ENCODE measurements around the gene PFDN5.

PFDN5 gene

GRCh38 chr12:53265783-53266182 lies 29.6 kb upstream of the PFDN5 start:
- Histone ChIP-seq H3K4me3 (ENCODE audit: low read depth in 1 of 5, low read length in 5 of 5) (no peak overlapping the region), H3K27me3 (ENCODE audit: control insufficient read depth in 5 of 5, insufficient read depth in 4 of 5, low read length in 5 of 5) (peaks cover 0 to 2% (median 0%) of the 10 kb centered on the region in 5 donors), H3K9me3 (ENCODE audit: control insufficient read depth in 5 of 5, low read length in 5 of 5) (no peaks in the 10 kb centered on the region), H3K4me1 (ENCODE audit: control insufficient read depth in 5 of 5, insufficient read depth in 5 of 5, low read length in 5 of 5) (peaks cover 0 to 17% (median 11%) of the 10 kb centered on the region in 5 donors), H3K9ac (ENCODE audit: low read length in 5 of 5) (no peak overlapping the region), H3K36me3 (ENCODE audit: control insufficient read depth in 5 of 5, insufficient read depth in 5 of 5, low read length in 5 of 5) (no peaks in the 10 kb centered on the region), H3K27ac (ENCODE audit: low read depth, low read length) (no peak overlapping the region)

- Histone ChIP-seq H3K27me3 (ENCODE audit: control insufficient read depth in 5 of 5, insufficient read depth in 4 of 5, low read length in 5 of 5) (peaks cover 0 to 2% (median 0%) of the 10 kb centered on the region in 5 donors), H3K36me3 (ENCODE audit: control insufficient read depth in 5 of 5, insufficient read depth in 5 of 5, low read length in 5 of 5) (no peaks in the 10 kb centered on the region), H3K9me3 (ENCODE audit: control insufficient read depth in 5 of 5, low read length in 5 of 5) (no peaks in the 10 kb centered on the region), H3K27ac (ENCODE audit: low read depth, low read length) (peak overlapping the region; percentile 46), H3K4me1 (ENCODE audit: control insufficient read depth in 5 of 5, insufficient read depth in 5 of 5, low read length in 5 of 5) (peaks cover 0 to 17% (median 11%) of the 10 kb centered on the region in 5 donors), H3K9ac (ENCODE audit: low read length in 5 of 5) (peak overlapping the region in 4 of 5 donors; percentile 58 to 84 (median 80)), H3K4me3 (ENCODE audit: low read depth in 1 of 5, low read length in 5 of 5) (peak overlapping the region; percentile 78 to 87 (median 81))
Measured at GRCh38 chr12:53267306-53267998, 27.9 kb upstream of the PFDN5 start.

DNA sequence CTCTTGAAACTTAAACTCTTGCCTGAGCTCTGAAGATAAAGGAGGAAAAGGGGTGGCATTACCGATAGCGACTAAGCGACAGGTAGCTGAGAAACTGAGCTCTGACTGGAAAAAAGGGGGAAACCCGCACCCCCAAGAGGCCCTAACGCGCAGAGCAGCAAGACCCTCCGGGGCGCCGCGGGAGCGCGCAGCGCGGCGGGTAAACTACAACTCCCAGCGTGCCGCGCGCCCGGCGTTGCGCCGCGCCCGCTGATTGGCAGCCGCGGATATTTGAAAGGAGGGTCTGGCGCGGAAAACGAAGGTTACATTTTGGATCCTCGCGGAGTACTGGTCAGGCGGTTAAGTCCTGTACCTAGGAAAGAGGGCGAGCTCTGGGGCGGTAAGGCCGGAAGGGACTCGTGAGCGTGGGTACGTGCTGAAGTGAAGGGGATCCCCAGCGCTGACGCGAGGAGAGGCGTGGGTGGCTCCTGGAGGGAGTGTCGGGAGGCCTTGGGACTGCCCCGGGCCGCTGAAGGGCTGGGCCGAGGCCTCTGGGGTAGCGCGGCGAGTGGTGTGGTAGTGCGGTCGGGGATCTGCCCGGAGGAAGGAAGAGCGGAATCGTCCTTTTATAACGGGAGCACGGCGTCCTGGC lies 27.2 kb upstream of the PFDN5 start, which contains the start of gene ESPL1:
TSS of gene ESPL1 (plus strand) at position 301 of the 631 bp plus-strand sequence. CDS start 468 bp downstream, outside the sequence.
- H3K27ac ChIP-seq (ENCODE audit: low read depth, low read length), result peak within 1 kb of the TSS; percentile 46
- peaks cover 0 to 2% (median 0%) of the 10 kb centered on the region in 5 donors for H3K27me3 ChIP-seq (ENCODE audit: control insufficient read depth in 5 of 5, insufficient read depth in 4 of 5, low read length in 5 of 5)
- no peaks in the 10 kb centered on the region for H3K9me3 ChIP-seq (ENCODE audit: control insufficient read depth in 5 of 5, low read length in 5 of 5)
- peak within 1 kb of the TSS in 4 of 5 donors; percentile 58 to 84 (median 80) for H3K9ac ChIP-seq (ENCODE audit: low read length in 5 of 5)
- no peaks in the 10 kb centered on the region for H3K36me3 ChIP-seq (ENCODE audit: control insufficient read depth in 5 of 5, insufficient read depth in 5 of 5, low read length in 5 of 5)
- peak within 1 kb of the TSS; percentile 78 to 87 (median 81) for H3K4me3 ChIP-seq (ENCODE audit: low read depth in 1 of 5, low read length in 5 of 5)
- peaks cover 0 to 17% (median 11%) of the 10 kb centered on the region in 5 donors for H3K4me1 ChIP-seq (ENCODE audit: control insufficient read depth in 5 of 5, insufficient read depth in 5 of 5, low read length in 5 of 5)

- H3K27ac ChIP-seq (ENCODE audit: low read depth, low read length), result peak overlapping the region; percentile 46
- peaks cover 0 to 17% (median 11%) of the 10 kb centered on the region in 5 donors for H3K4me1 ChIP-seq (ENCODE audit: control insufficient read depth in 5 of 5, insufficient read depth in 5 of 5, low read length in 5 of 5)
- H3K9me3 ChIP-seq (ENCODE audit: control insufficient read depth in 5 of 5, low read length in 5 of 5), result no peaks in the 10 kb centered on the region
- H3K27me3 ChIP-seq (ENCODE audit: control insufficient read depth in 5 of 5, insufficient read depth in 4 of 5, low read length in 5 of 5), result peaks cover 0 to 2% (median 0%) of the 10 kb centered on the region in 5 donors
- no peaks in the 10 kb centered on the region for H3K36me3 ChIP-seq (ENCODE audit: control insufficient read depth in 5 of 5, insufficient read depth in 5 of 5, low read length in 5 of 5)
- H3K4me3 ChIP-seq (ENCODE audit: low read depth in 1 of 5, low read length in 5 of 5), result peak overlapping the region; percentile 64 to 87 (median 80)
- peak overlapping the region in 4 of 5 donors; percentile 58 to 84 (median 80) for H3K9ac ChIP-seq (ENCODE audit: low read length in 5 of 5)
Measured at GRCh38 chr12:53268630-53269562, 26.4 kb upstream of the PFDN5 start.

DNA sequence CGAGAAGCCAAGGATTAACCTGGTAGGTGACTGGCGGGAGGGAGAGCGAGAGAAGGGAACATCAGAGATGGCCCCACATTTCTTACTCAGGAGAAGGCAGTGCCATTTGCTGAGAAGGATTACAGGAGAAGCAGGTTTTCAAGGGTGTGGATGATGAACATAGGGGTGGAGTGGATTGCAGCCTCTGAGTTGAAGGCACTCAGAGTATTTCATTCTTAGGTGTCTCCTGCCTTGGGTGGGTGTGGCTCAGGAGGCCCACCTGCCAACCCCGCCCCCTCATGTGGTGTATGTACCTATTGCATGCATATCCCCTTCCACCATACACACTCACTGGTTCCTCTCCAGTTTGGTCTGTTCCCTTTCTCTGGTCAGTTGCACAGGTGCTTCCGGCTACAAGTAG lies 20.9 kb upstream of the PFDN5 start:
- H3K4me3 ChIP-seq (ENCODE audit: low read depth in 1 of 5, low read length in 5 of 5), result no peak overlapping the region
- peaks cover 0 to 2% (median 0%) of the 10 kb centered on the region in 5 donors for H3K4me1 ChIP-seq (ENCODE audit: control insufficient read depth in 5 of 5, insufficient read depth in 5 of 5, low read length in 5 of 5)
- no peak overlapping the region for H3K27ac ChIP-seq (ENCODE audit: low read depth, low read length)
- no peaks in the 10 kb centered on the region for H3K36me3 ChIP-seq (ENCODE audit: control insufficient read depth in 5 of 5, insufficient read depth in 5 of 5, low read length in 5 of 5)
- no peaks in the 10 kb centered on the region for H3K9me3 ChIP-seq (ENCODE audit: control insufficient read depth in 5 of 5, low read length in 5 of 5)
- no peak overlapping the region for H3K9ac ChIP-seq (ENCODE audit: low read length in 5 of 5)
- peaks cover 0 to 2% (median 0%) of the 10 kb centered on the region in 5 donors for H3K27me3 ChIP-seq (ENCODE audit: control insufficient read depth in 5 of 5, insufficient read depth in 4 of 5, low read length in 5 of 5)

DNA sequence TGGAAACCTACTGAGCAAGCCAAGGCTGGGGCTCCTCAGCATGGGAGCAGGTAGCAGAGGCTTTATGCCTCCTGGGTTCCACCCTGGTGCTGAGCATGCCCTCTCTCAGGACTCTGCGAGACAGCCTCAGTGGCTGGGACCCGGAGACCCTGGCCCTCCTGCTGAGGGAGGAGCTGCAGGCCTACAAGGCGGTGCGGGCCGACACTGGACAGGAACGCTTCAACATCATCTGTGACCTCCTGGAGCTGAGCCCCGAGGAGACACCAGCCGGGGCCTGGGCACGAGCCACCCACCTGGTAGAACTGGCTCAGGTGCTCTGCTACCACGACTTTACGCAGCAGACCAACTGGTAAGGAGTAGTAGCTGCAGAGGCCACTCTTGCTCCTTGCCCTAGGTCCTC lies 18.8 kb upstream of the PFDN5 start:
- Histone ChIP-seq H3K27ac (ENCODE audit: low read depth, low read length) (no peak overlapping the region), H3K4me3 (ENCODE audit: low read depth in 1 of 5, low read length in 5 of 5) (no peak overlapping the region), H3K9ac (ENCODE audit: low read length in 5 of 5) (no peak overlapping the region), H3K4me1 (ENCODE audit: control insufficient read depth in 5 of 5, insufficient read depth in 5 of 5, low read length in 5 of 5) (peaks cover 0 to 5% (median 0%) of the 10 kb centered on the region in 5 donors), H3K36me3 (ENCODE audit: control insufficient read depth in 5 of 5, insufficient read depth in 5 of 5, low read length in 5 of 5) (no peaks in the 10 kb centered on the region), H3K27me3 (ENCODE audit: control insufficient read depth in 5 of 5, insufficient read depth in 4 of 5, low read length in 5 of 5) (no peaks in the 10 kb centered on the region), H3K9me3 (ENCODE audit: control insufficient read depth in 5 of 5, low read length in 5 of 5) (no peaks in the 10 kb centered on the region)

DNA sequence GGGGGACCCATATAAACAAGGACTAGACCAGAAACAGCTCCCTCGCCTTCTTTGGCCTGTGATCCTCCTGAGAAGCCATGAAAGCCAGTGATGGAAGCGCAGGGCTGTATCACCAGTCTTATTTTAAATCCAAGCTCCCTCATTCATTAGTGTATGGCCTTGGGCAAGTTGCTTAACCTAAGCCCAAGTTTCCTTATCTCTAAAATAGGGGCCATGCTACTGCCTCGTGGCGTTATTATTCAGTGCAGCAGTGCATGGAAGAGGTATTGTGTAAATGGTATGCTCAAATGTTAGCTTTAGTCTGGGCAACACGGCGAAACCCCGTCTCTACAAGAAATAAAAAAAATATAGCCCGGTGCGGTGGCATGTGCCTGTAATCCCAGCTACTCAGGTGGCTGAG lies 17.4 kb upstream of the PFDN5 start:
- Histone ChIP-seq H3K4me1 (ENCODE audit: control insufficient read depth in 5 of 5, insufficient read depth in 5 of 5, low read length in 5 of 5) (peaks cover 0 to 5% (median 0%) of the 10 kb centered on the region in 5 donors), H3K9me3 (ENCODE audit: control insufficient read depth in 5 of 5, low read length in 5 of 5) (no peaks in the 10 kb centered on the region), H3K27ac (ENCODE audit: low read depth, low read length) (no peak overlapping the region), H3K4me3 (ENCODE audit: low read depth in 1 of 5, low read length in 5 of 5) (no peak overlapping the region), H3K36me3 (ENCODE audit: control insufficient read depth in 5 of 5, insufficient read depth in 5 of 5, low read length in 5 of 5) (no peaks in the 10 kb centered on the region), H3K9ac (ENCODE audit: low read length in 5 of 5) (no peak overlapping the region), H3K27me3 (ENCODE audit: control insufficient read depth in 5 of 5, insufficient read depth in 4 of 5, low read length in 5 of 5) (no peaks in the 10 kb centered on the region)

- Histone ChIP-seq H3K36me3 (ENCODE audit: control insufficient read depth in 5 of 5, insufficient read depth in 5 of 5, low read length in 5 of 5) (no peaks in the 10 kb centered on the region), H3K4me3 (ENCODE audit: low read depth in 1 of 5, low read length in 5 of 5) (no peak overlapping the region), H3K27ac (ENCODE audit: low read depth, low read length) (no peak overlapping the region)
Measured at GRCh38 chr12:53279283-53279869, 16.0 kb upstream of the PFDN5 start.

GRCh38 chr12:53279888-53280498 lies 15.3 kb upstream of the PFDN5 start:
- Histone ChIP-seq H3K27ac (ENCODE audit: low read depth, low read length) (no peak overlapping the region), H3K9ac (ENCODE audit: low read length in 5 of 5) (no peak overlapping the region), H3K36me3 (ENCODE audit: control insufficient read depth in 5 of 5, insufficient read depth in 5 of 5, low read length in 5 of 5) (no peaks in the 10 kb centered on the region), H3K4me1 (ENCODE audit: control insufficient read depth in 5 of 5, insufficient read depth in 5 of 5, low read length in 5 of 5) (peaks cover 0 to 5% (median 0%) of the 10 kb centered on the region in 5 donors), H3K9me3 (ENCODE audit: control insufficient read depth in 5 of 5, low read length in 5 of 5) (no peaks in the 10 kb centered on the region), H3K27me3 (ENCODE audit: control insufficient read depth in 5 of 5, insufficient read depth in 4 of 5, low read length in 5 of 5) (no peaks in the 10 kb centered on the region), H3K4me3 (ENCODE audit: low read depth in 1 of 5, low read length in 5 of 5) (no peak overlapping the region)

More at GRCh38 chr12:53279283-53279869, 16.0 kb upstream of the PFDN5 start:
- H3K4me1 ChIP-seq (ENCODE audit: control insufficient read depth in 5 of 5, insufficient read depth in 5 of 5, low read length in 5 of 5), result peaks cover 0 to 5% (median 0%) of the 10 kb centered on the region in 5 donors
- H3K9ac ChIP-seq (ENCODE audit: low read length in 5 of 5), result no peak overlapping the region
- H3K9me3 ChIP-seq (ENCODE audit: control insufficient read depth in 5 of 5, low read length in 5 of 5), result no peaks in the 10 kb centered on the region
- H3K27me3 ChIP-seq (ENCODE audit: control insufficient read depth in 5 of 5, insufficient read depth in 4 of 5, low read length in 5 of 5), result no peaks in the 10 kb centered on the region
